GM21528 (cell line): ENCODE measurements around the gene SLC26A2.

Source experiments
- ATAC-seq: cut with Tn5 transposase; IDR thresholded peaks from one replicate; pipeline ENCODE4 v1.9.1; 2021; ENCODE audit warnings: mild to moderate bottlenecking, moderate library complexity; ENCODE audit not compliant: unreplicated experiment, low FRiP score

Gene SLC26A2

GRCh38 chr5:149960272-149961185, at the start of gene SLC26A2:
SLC26A2 (plus strand) TSS chr5:149960758; CDS start chr5:149977653, 16,895 bp downstream.
- ATAC-seq: peak; percentile 98

GRCh38 chr5:149911031-149911430, 49.5 kb upstream of the SLC26A2 start:
- no peak for ATAC-seq

DNA sequence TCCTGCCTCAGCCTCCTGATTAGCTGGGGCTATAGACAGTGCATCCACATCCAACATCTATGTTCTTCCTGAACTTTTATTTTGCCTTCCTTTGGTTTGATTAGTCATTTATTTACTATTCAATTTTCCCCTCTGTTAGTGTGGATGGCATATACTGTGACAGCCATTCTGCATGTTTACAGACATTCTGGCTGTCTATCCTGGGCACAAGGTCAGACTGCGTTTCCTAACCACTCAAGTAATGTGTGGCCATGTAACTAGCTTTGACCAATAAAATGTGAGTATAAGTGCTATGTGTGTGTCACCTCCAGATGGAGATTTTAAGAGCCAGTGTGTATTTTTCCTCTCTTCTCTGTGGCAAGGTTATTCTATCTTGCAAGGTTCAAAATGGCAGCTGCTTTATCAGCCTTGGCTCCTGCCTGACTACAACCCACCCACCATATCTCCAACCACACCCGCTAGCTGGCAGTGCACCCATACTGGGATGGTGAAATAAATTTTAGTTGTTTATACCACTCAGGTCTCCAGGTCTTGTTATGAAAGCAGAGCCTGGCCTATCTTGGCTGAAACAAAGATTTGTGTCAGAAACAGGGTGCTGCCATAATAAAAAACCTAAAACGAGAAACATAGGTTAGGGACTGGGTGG, 48.2 kb upstream of the SLC26A2 start:
- no peak for ATAC-seq

GRCh38 chr5:149913436-149914419, 46.8 kb upstream of the SLC26A2 start:
- ATAC-seq: no peak

- ATAC-seq: no peak
These were observed 44.9 kb upstream of the SLC26A2 start for GRCh38 chr5:149915392-149916260.

DNA sequence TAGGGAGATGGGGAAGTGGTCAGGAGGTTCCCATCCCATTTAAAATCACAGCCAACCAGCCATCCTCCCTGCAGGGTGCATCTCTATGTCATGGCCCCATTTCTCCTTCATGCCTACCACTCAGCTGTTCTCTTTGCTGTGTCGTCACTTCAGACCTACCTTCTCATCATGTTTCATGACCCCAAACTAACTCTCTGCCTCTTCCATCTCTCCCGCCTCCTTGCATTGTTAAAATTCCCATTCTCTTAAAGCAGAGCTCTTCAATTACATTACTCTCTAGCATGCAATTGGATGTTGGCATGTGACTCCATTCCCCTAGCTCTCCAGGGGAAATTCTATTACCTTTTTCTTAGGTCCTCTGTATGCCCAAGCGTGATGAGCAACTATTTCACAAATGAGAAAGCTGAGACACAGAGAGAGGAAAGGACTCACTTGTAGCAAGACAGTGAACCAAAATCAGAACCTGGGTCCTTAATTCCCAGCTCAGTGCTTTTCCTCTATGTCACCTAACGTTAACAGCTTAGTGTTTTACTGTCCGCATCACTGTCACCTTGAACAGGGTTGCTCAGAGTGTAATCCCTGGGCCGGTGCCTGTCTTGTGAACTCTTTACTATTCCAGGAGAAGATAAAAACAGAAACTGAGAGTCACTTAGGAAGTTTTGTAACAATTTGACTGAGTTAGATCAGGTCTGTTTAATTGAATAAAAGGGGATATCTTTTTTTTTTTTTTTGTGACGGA, 44.1 kb upstream of the SLC26A2 start:
- ATAC-seq: no peak

DNA sequence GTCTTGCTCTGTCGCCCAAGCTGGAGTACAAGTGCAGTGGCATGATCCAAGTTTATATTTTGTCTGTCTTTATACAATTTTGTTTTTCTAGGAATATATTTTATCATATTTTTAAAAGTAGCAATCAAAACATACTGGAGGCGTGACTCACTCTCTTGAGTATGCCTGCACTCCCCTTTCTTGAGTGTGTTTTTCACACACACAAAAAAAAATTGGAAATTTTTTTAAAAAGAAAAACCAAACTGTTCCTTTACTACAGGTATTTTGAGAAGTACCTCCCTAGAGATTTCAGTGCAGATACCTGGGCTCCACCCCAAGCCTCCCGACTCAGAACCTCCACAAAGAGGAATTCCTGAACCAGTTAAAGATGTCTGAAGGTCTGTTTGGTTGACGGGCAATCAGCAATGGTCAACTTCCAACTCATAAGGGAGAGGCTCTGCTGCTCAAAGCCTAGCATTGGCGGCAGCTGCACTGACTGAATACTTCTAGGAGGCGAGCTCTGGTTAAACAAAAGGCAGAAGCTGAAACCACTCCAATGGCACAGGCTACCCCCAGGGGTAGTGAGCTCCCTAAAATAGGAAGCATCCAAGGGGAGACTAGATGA, 43.4 kb upstream of the SLC26A2 start:
- ATAC-seq: no peak

- no peak for ATAC-seq
These were observed 39.0 kb upstream of the SLC26A2 start for GRCh38 chr5:149921597-149921996.

GRCh38 chr5:149922950-149923349, 37.6 kb upstream of the SLC26A2 start:
- ATAC-seq: no peak

GRCh38 chr5:149924486-149924885, 36.1 kb upstream of the SLC26A2 start:
- no peak for ATAC-seq

- ATAC-seq: no peak
These were observed 30.4 kb upstream of the SLC26A2 start for GRCh38 chr5:149930043-149930748.

DNA sequence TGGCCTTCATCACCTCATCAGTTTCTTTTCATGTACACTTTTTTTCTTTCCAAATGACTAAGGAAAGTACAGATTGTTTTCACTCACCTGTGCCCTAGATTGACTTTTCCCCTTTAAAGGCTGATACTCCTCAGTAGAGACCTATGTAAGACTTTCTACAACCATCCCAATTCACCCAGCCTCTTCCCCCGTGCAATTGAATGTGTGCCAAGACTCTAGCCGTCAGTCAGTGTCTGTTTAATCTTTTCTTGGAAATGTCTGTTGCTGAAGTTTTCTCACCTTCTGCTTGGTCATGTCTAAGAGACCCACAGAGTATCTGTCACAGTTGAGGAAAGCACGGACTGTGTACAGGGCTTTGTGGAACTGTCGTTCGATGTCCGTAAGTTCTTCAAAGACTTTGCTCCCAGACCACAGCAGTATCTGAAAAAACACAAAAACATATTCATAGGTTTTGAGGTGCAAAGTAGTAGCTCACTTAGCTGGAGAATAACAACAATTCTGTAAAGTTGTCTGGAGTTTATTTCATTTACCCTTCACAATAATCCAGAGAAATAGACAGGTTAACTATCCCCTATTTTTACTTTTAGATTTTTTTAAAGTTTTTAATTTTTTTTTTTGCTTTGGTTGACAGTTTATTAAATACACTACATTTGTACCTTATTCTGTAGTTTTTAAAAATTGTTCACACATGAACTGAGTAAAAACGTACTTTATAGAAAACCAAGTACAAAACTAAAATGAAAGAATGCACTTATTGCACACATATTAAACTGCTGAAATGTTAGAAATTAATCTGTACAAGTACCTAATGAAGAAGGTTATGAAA, 29.6 kb upstream of the SLC26A2 start:
- no peak for ATAC-seq

DNA sequence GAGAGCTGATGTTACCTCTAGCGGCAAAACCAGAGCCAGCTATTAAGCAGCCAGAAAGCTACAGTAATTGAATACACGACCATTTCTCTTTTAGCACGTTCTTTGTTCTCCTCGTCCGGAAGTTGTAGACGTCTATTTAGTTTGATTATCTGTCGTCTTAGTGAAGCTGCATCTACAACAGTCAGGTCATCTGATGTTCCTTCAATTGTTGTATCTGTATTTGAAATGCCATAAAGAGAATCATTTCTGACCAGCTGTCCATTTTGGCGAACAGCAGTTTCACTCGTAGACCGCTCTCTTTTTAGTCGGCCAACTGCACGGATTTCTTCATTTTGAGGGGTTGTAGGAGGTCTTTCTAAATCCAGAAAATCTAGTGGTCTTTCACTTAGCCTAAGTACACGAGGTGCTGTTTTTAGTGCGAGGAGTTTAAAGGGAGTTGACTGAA, 28.5 kb upstream of the SLC26A2 start:
- no peak for ATAC-seq

DNA sequence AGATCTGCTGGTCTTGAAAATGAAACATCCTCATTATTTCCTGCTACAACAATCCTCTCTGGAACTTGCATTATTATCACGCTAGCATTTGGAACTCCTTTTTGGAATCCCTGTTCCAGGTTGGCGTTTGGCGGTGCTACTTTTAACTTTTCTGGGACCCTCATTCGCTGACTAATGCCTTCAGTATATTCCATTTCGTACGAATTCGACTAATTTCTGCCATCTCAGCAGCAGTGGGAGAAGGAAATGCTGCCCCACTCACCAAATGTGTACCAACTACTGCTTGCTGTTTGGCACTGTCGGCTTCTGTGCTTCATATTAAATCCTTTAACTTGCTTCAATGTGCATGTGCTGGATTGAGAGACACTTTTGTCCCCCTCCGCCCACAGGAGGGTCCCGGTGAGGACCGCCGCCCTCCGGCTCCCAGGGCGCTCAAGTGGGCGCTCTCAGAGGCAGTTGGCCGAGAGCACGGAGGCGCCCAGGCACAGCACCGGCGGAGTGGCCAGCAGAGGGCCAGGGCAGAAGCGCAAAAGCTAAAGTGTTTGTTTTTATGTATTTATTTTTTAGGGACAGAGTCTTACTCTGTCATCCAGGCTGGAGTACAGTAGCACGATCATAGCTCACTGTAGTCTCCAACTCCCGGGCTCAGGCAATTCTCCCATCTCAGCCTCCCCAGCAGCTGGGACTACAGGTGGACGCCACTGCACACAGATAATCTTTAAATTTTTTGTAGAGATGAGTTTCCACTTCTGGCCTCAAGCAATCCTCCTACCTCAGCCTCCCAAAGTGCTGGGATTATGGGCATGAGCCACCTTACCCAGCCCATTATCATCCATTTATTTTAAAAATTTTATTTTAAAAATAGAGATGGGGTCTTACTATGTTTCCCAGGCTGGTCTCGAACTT, 27.9 kb upstream of the SLC26A2 start:
- no peak for ATAC-seq

GRCh38 chr5:149935431-149935901, 25.1 kb upstream of the SLC26A2 start:
- ATAC-seq: no peak
